K562 (cell line): ENCODE data around the gene RECQL5. TPM values are rescaled to one million over a fixed set of nuclear protein-coding genes. Genes with fewer than 3 reads are reported as not detected.

Source experiments
- ATAC-seq: fragments of 200-7000 bp; cut with Tn5 transposase; 3 replicates; pipeline ENCODE4 v1.9.1; 2020; ENCODE audit warnings: moderate library complexity
- BruUV-seq: library from RNA; stranded (reverse); fragments of 400-500 nt; replicated peaks from 2 replicates; lab custom pipeline; 2021; lab: Mats Ljungman, UMichigan
- CTCF ChIA-PET: fragments of 300-600 bp; formaldehyde crosslinking; extraction: SDS; loops from one replicate; lab custom pipeline; 2021; ENCODE audit warnings: low intra/inter-chr PET ratio; lab: Yijun Ruan, JAX
- POLR2A ChIA-PET: fragments of 300-600, 350-650 bp; sonication (Branson Sonifier 250); formaldehyde crosslinking; extraction: SDS; loops from one replicate; lab custom pipeline; 2021; ENCODE audit warnings: antibody characterized with exemption, inconsistent platforms; lab: Yijun Ruan, JAX
- DNase-seq, 4 experiments: peaks; one replicate each; pipeline versions ENCODE4 v3.0.0 to v3.0.0-alpha.2; 2011 to 2018; ENCODE audit warnings: low spot score in 3 of 4, mixed read lengths in 3 of 4; ENCODE audit errors: extremely low read depth in 1 of 4
- FAIRE-seq: peaks from 2 replicates; lab custom pipeline; 2011; peaks lifted over from hg19 to GRCh38; lab: Jason Lieb, UNC
- H2AFZ ChIP-seq: 2 replicates; pipeline ENCODE4 v1.6.0; 2011; ENCODE audit warnings: low read depth, low read length, control low read depth, inconsistent platforms
- H3K27ac ChIP-seq: fragments of 200-600 bp; 3 replicates; pipeline ENCODE4 v1.8.0; 2011; ENCODE audit warnings: low read depth, mild to moderate bottlenecking, control low read depth, inconsistent platforms, low read length, moderate library complexity, mixed read lengths; ENCODE audit errors: extremely low read depth
- H3K27me3 ChIP-seq, 2 experiments: fragments of 300-600 bp in 1 of 2; 2 replicates in 1 of 2; 3 replicates in 1 of 2; pipeline versions ENCODE4 v1.6.0 to v1.8.0; 2011; ENCODE audit warnings: inconsistent platforms in 2 of 2, low read length in 2 of 2, mild to moderate bottlenecking in 1 of 2, mixed read lengths in 1 of 2, moderate library complexity in 1 of 2; ENCODE audit not compliant: control insufficient read depth in 2 of 2, insufficient read depth in 2 of 2
- H3K36me3 ChIP-seq: fragments of 300-600 bp; 3 replicates; pipeline ENCODE4 v1.8.0; 2011; ENCODE audit warnings: mild to moderate bottlenecking, low read length, inconsistent platforms; ENCODE audit not compliant: control insufficient read depth, insufficient read depth
- H3K4me1 ChIP-seq, 2 experiments: fragments of 200-600 bp in 1 of 2; replicated peaks in 1 of 2; 2 replicates in 1 of 2; 3 replicates in 1 of 2; pipeline versions ENCODE4 v1.5.1 to v1.8.0; 2011; ENCODE audit warnings: inconsistent platforms in 2 of 2, low read length in 2 of 2, mild to moderate bottlenecking in 1 of 2, mixed read lengths in 1 of 2, moderate library complexity in 1 of 2; ENCODE audit not compliant: control insufficient read depth in 2 of 2, insufficient read depth in 2 of 2
- H3K4me2 ChIP-seq: 2 replicates; pipeline ENCODE4 v1.6.1; 2011; ENCODE audit warnings: low read length, control low read depth, inconsistent platforms, mixed read lengths; ENCODE audit not compliant: insufficient read depth
- H3K4me3 ChIP-seq: fragments of 200-600 bp; sonication (generic), shearing (Covaris generic); 2 replicates; pipeline ENCODE4 v1.5.1; 2016; ENCODE audit warnings: control low read depth, inconsistent platforms
- H3K79me2 ChIP-seq: fragments of 200-600 bp; 3 replicates; pipeline ENCODE4 v1.8.0; 2011; ENCODE audit warnings: low read length, inconsistent platforms; ENCODE audit not compliant: control insufficient read depth, insufficient read depth
- H3K9ac ChIP-seq, 2 experiments: 2 replicates each; pipeline versions ENCODE4 v1.6.0 to v1.6.1; 2011; ENCODE audit warnings: low read depth in 2 of 2, low read length in 2 of 2, control low read depth in 1 of 2, inconsistent platforms in 1 of 2, mild to moderate bottlenecking in 1 of 2, mixed read lengths in 1 of 2; ENCODE audit not compliant: insufficient read depth in 1 of 2
- H3K9me1 ChIP-seq: one replicate; pipeline ENCODE4 v1.6.0; 2011; ENCODE audit warnings: inconsistent platforms, mild to moderate bottlenecking, low read length, moderate library complexity; ENCODE audit not compliant: control insufficient read depth, insufficient read depth
- H3K9me3 ChIP-seq: replicated peaks from 2 replicates; pipeline ENCODE4 v1.5.1; 2011; ENCODE audit warnings: low read depth, low read length, inconsistent platforms; ENCODE audit not compliant: control insufficient read depth, insufficient read depth
- H4K20me1 ChIP-seq: replicated peaks from 2 replicates; pipeline ENCODE4 v1.6.1; 2011; ENCODE audit warnings: low read length, inconsistent platforms, mixed read lengths; ENCODE audit not compliant: control insufficient read depth, insufficient read depth
- ARHGAP35 ChIP-seq: fragments of 450-650 bp; IDR thresholded peaks from 2 replicates; pipeline ENCODE4 v1.6.1; 2018; ENCODE audit not compliant: partially characterized antibody
- CAMTA2 ChIP-seq: fragments of 250-450 bp; sonication (Bioruptor Pico); conservative IDR thresholded peaks from 2 replicates; pipeline ENCODE4 v1.5.1; 2022
- GTF2A2 ChIP-seq: IDR thresholded peaks from 2 replicates; pipeline ENCODE4 v1.6.1; 2016; ENCODE audit warnings: mild to moderate bottlenecking, missing genetic modification characterization, missing compliant biosample characterization
- HDAC8 ChIP-seq: fragments of 450-650 bp; IDR thresholded peaks from 2 replicates; pipeline ENCODE4 v1.6.1; 2016; ENCODE audit warnings: mild to moderate bottlenecking, missing genetic modification characterization, moderate library complexity, missing compliant biosample characterization
- NR4A1 ChIP-seq, 2 experiments: fragments of 250-450 bp in 1 of 2; fragments of 450-650 bp in 1 of 2; sonication (Bioruptor Pico) in 1 of 2; IDR thresholded peaks; 2 replicates each; pipeline versions ENCODE4 v1.4.0 to v1.6.1; 2016 to 2020; ENCODE audit warnings: mild to moderate bottlenecking in 2 of 2, missing compliant biosample characterization in 1 of 2, missing genetic modification characterization in 1 of 2, moderate library complexity in 1 of 2
- PCBP1 ChIP-seq: fragments of 200-400 bp; formaldehyde crosslinking; IDR thresholded peaks from 2 replicates; pipeline ENCODE4 v1.6.1; 2018; ENCODE audit warnings: mild to moderate bottlenecking, low read depth, low read length; ENCODE audit not compliant: poor library complexity, severe bottlenecking
- SAP30 ChIP-seq: fragments of 200-600 bp; sonication (generic); IDR thresholded peaks from 2 replicates; pipeline ENCODE4 v1.6.1; 2012; ENCODE audit warnings: borderline replicate concordance, low read depth, mild to moderate bottlenecking, moderate library complexity, low read length, control low read depth, inconsistent platforms; ENCODE audit not compliant: insufficient read depth, poor library complexity, severe bottlenecking
- ZNF280B ChIP-seq: fragments of 250-450 bp; sonication (Bioruptor Pico); IDR thresholded peaks from 2 replicates; pipeline ENCODE4 v1.5.1; 2021; ENCODE audit warnings: mild to moderate bottlenecking
- ZNF316 ChIP-seq: fragments of 450-650 bp; IDR thresholded peaks from 2 replicates; pipeline ENCODE4 v1.6.1; 2016
- WGBS: fragments of 100-300 bp; shearing (Covaris generic); methylation state at CpG from one replicate; pipeline ENCODE4 v1.1.6; 2016; ENCODE audit warnings: low coverage, mixed read lengths; ENCODE audit not compliant: insufficient coverage; ENCODE audit errors: missing lambda C conversion rate; 5-methylcytosine and 5-hydroxymethylcytosine counted together
- in situ Hi-C: fragments of 300-500 bp; cut with MboI; formaldehyde crosslinking; loops from 4 replicates; pipeline ENCODE4 v1.15.0; 2018; ENCODE audit warnings: inconsistent platforms, mixed read lengths
- intact Hi-C: fragments of 100-400 bp; cut with micrococcal nuclease; formaldehyde crosslinking; loops from 2 replicates; pipeline ENCODE4 v1.14.2; 2022
- polyA plus RNA-seq, 8 experiments: library from polyadenylated mRNA; depleted of rRNA in 4 of 8; stranded (reverse) in 5 of 8; unstranded in 3 of 8; fragments of >200 nt; fragmentation: Nextera tagmentation in 2 of 8; fragmentation: Illumina TruSeq in 1 of 8; extraction: Ambion mirVana in 2 of 8; extraction: Trizol in 1 of 8; gene quantifications; 2 replicates each; pipeline versions ENCODE4 v1.2.1 to v1.2.3, GENCODE V29; 2011 to 2014; ENCODE audit warnings: inconsistent platforms in 1 of 8, missing spikeins in 1 of 8
- total RNA-seq, 7 experiments: library from RNA; depleted of rRNA in 6 of 7; stranded (reverse); fragments of >200 nt in 6 of 7; fragmentation: Illumina TruSeq in 2 of 7; extraction: Trizol in 2 of 7; gene quantifications; 2 replicates each; pipeline versions ENCODE4 v1.2.1 to v1.2.3, GENCODE V29; 2011 to 2021; ENCODE audit warnings: low replicate concordance in 1 of 7
- TF ChIP-seq, protein P1 (sequence below): fragments of 450-650 bp; IDR thresholded peaks from 2 replicates; pipeline ENCODE4 v1.7.0; 2016; ENCODE audit warnings: borderline replicate concordance

Gene RECQL5
- total and polyA plus RNA-seq, 9 of the 15 experiments (the other 6 are each of a cell fraction or from before 2014, with no cell fraction given) = 4.1 to 34.8 (median 16.4) TPM

DNA sequence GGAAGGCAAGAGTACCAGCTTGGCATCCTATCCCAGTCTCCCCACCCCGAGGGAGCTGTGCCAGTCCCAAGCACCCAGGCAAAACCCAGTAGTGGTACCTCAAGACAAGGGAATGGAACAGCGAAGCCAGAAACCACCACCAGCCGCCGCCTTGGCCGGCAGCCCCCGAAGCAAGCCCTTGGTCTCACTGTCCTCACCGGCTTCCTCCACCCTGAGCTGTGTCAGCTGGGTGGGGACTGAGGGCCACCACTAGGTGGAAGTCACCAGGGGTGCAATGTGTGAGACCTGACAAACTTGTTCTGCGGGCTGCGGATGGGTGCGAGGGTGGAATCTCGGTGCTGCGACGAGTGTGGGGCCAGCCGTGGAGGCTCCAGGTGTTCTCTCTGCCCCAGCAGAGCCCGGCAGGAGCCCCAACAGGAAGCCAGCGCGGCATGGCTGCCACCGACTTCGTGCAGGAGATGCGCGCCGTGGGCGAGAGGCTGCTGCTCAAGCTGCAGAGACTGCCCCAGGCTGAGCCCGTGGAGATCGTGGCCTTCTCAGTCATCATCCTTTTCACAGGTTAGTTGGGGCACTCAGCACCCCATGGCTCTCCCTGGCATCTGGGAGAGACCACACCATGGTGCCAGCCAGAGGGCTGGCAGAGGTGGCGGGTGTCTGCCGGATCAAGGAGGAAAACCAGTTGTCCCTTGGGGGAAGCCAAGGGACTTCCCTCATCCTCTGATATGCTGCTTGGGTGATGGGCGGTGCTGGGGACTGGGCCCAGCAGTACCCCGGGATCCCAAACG lies 27.0 kb downstream of the RECQL5 start:
- H3K79me2 ChIP-seq = no peaks in the 10 kb centered on the region
- no peak overlapping the region for H3K4me3 ChIP-seq
- DNase-seq (no peak), ATAC-seq (no peak), FAIRE-seq (no peak)
- H4K20me1 ChIP-seq = 0 out of 2 replicates have a peak, but pooled peaks cover 6% of the 10 kb centered on the region
- H3K4me2 ChIP-seq = no peak overlapping the region
- TF ChIP-seq ZNF316 (no peak), CAMTA2 (CRISPR knock-in tag) (no peak), ZNF280B (CRISPR knock-in tag) (no peak), ARHGAP35 (no peak), GTF2A2 (tag) (no peak), PCBP1 (no peak), NR4A1 (CRISPR knock-in tag; IDR thresholded peaks at IDR 0.05) (no peak), NR4A1 (tag; IDR thresholded peaks at IDR 0.05) (no peak), HDAC8 (tag) (no peak), SAP30 (no peak)
- TF ChIP-seq, protein P1, sequence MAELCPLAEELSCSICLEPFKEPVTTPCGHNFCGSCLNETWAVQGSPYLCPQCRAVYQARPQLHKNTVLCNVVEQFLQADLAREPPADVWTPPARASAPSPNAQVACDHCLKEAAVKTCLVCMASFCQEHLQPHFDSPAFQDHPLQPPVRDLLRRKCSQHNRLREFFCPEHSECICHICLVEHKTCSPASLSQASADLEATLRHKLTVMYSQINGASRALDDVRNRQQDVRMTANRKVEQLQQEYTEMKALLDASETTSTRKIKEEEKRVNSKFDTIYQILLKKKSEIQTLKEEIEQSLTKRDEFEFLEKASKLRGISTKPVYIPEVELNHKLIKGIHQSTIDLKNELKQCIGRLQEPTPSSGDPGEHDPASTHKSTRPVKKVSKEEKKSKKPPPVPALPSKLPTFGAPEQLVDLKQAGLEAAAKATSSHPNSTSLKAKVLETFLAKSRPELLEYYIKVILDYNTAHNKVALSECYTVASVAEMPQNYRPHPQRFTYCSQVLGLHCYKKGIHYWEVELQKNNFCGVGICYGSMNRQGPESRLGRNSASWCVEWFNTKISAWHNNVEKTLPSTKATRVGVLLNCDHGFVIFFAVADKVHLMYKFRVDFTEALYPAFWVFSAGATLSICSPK = no peak
- peaks cover 3% of the 10 kb centered on the region; the same call in 1 of the 3 replicates for H3K36me3 ChIP-seq
- H3K9me1 ChIP-seq = no peaks in the 10 kb centered on the region
- H3K9me3 ChIP-seq = no peaks in the 10 kb centered on the region
- no TSS peak for BruUV-seq
- 84% methylated on average over 24 of the region's 30 CpGs for WGBS
- no peak overlapping the region for H2AFZ ChIP-seq
- no peaks in the 10 kb centered on the region for H3K27me3 ChIP-seq
- H3K27ac ChIP-seq = no peak overlapping the region
- intact Hi-C loops (no loop called here), in situ Hi-C loops (no loop called here)
- ChIA-PET CTCF (no interaction called here), POLR2A (interaction anchor here (1.1 kb wide), 1 partner anchor 15 kb away, joined by 4 read pairs; no protein-coding TSS in a partner anchor)
- H3K4me1 ChIP-seq = peaks cover 15 to 42% of the 10 kb centered on the region in 2 experiments; a peak in 4 of 5 replicates
- no peak overlapping the region; a peak in 1 of 4 replicates for H3K9ac ChIP-seq
